A673 (cell line): ENCODE measurements around the gene RMI1.

Experiments
- CTCF ChIP-seq: fragments of 300-800, 200-600 bp; sonication (generic); conservative IDR thresholded peaks from 2 replicates; pipeline ENCODE4 v1.5.1; 2017; ENCODE audit warnings: low read depth, mild to moderate bottlenecking, antibody characterized with exemption, low read length, moderate library complexity, mixed read lengths
- EZH2 ChIP-seq: fragments of 200-600 bp; sonication (generic); IDR thresholded peaks from 2 replicates; pipeline ENCODE4 v1.6.1; 2017; ENCODE audit warnings: borderline replicate concordance, low read depth, mild to moderate bottlenecking, mixed read lengths, antibody characterized with exemption, low read length; ENCODE audit not compliant: poor library complexity, severe bottlenecking

- TF ChIP-seq CTCF (no peak), EZH2 (no peak)
These were observed 15.5 kb downstream of the RMI1 start for GRCh38 chr9:83996126-83996525.
